Aortic smooth muscle cell (primary cell): Measurements from ENCODE around the gene DAZ4. TPM values are rescaled to one million over a fixed set of nuclear protein-coding genes. Genes with fewer than 3 reads are reported as not detected.

Experiments used
- total RNA-seq: library from RNA; depleted of rRNA; stranded (reverse); fragments of >200 nt; gene quantifications from 2 replicates; pipeline ENCODE4 v1.2.3, GENCODE V29; 2014

Gene DAZ4
- total RNA-seq = not detected in 2 replicates

GRCh38 chrY:24833619-24834018 lies at the start of gene DAZ4:
Gene DAZ4, plus strand, starts transcription at chrY:24833919. Its CDS starts 208 bp downstream, at chrY:24834127.

GRCh38 chrY:24813293-24813692 lies 20.4 kb upstream of the DAZ4 start, which contains the start of gene DAZ3:
Gene DAZ3, minus strand, starts transcription at chrY:24813393. Its CDS starts 208 bp downstream, at chrY:24813185.

Other genes with a start within 250 kb of the DAZ4 start
- not detected in 2 replicates for gene BPY2B, start 215.9 kb upstream of the DAZ4 start, total RNA-seq
- not detected in 2 replicates for gene DAZ3, start 20.5 kb upstream of the DAZ4 start, total RNA-seq
- not detected in 2 replicates for gene BPY2C, start 218.2 kb downstream of the DAZ4 start, total RNA-seq